Central memory CD8-positive, alpha-beta T cell (primary cell): ENCODE data around the gene GSE1.

Source experiments
- ATAC-seq: fragments of 150-1000 bp; cut with Tn5 transposase; replicated peaks from 2 replicates; pipeline ENCODE4 v1.10.0; 2022; ENCODE audit warnings: mild to moderate bottlenecking, moderate FRiP score, moderate number of reproducible peaks; ENCODE audit not compliant: poor library complexity, severe bottlenecking; ENCODE audit errors: extremely low read depth
- DNase-seq, 2 donors: peaks; one replicate each; pipeline ENCODE4 v3.0.0; 2021; ENCODE audit warnings: low spot score in 2 of 2
- H3K27ac Mint-ChIP-seq: one replicate; pipeline ENCODE4 v1.8.0; 2022; ENCODE audit warnings: low read depth, mild to moderate bottlenecking, moderate library complexity, mixed read lengths
- H3K27me3 Mint-ChIP-seq: one replicate; pipeline ENCODE4 v1.8.0; 2022; ENCODE audit warnings: mixed read lengths
- H3K36me3 Mint-ChIP-seq: one replicate; pipeline ENCODE4 v1.8.0; 2022; ENCODE audit warnings: mild to moderate bottlenecking, moderate library complexity, mixed read lengths; ENCODE audit not compliant: insufficient read depth
- H3K4me1 Mint-ChIP-seq: one replicate; pipeline ENCODE4 v1.8.0; 2022; ENCODE audit warnings: mixed read lengths
- H3K4me3 Mint-ChIP-seq: one replicate; pipeline ENCODE4 v1.8.0; 2022; ENCODE audit warnings: mild to moderate bottlenecking, moderate library complexity, mixed read lengths
- H3K9me3 Mint-ChIP-seq: one replicate; pipeline ENCODE4 v1.8.0; 2022; ENCODE audit warnings: mixed read lengths

GSE1 gene

GRCh38 chr16:85600530-85601271 lies 12.4 kb upstream of the GSE1 start:
- peaks cover 68% of the 10 kb centered on the region for H3K4me1 Mint-ChIP-seq
- DNase-seq (no peak), ATAC-seq (no peak)
- no peaks in the 10 kb centered on the region for H3K27me3 Mint-ChIP-seq
- peaks cover 16% of the 10 kb centered on the region for H3K36me3 Mint-ChIP-seq
- no peak overlapping the region for H3K4me3 Mint-ChIP-seq
- H3K27ac Mint-ChIP-seq = no peak overlapping the region
- H3K9me3 Mint-ChIP-seq = no peaks in the 10 kb centered on the region

GRCh38 chr16:85601272-85601639 lies 11.9 kb upstream of the GSE1 start:
- ATAC-seq = no peak
- H3K36me3 Mint-ChIP-seq = peaks cover 15% of the 10 kb centered on the region
- no peaks in the 10 kb centered on the region for H3K27me3 Mint-ChIP-seq

GRCh38 chr16:85601730-85602401 lies 11.3 kb upstream of the GSE1 start:
- ATAC-seq (no peak), DNase-seq (no peak)
- H3K27ac Mint-ChIP-seq = peak overlapping the region; percentile 19

More at GRCh38 chr16:85601272-85601639, 11.9 kb upstream of the GSE1 start:
- H3K27ac Mint-ChIP-seq = peak overlapping the region; percentile 19
- H3K4me3 Mint-ChIP-seq = no peak overlapping the region
- H3K4me1 Mint-ChIP-seq = peaks cover 67% of the 10 kb centered on the region
- no peaks in the 10 kb centered on the region for H3K9me3 Mint-ChIP-seq
- no peak for DNase-seq

GRCh38 chr16:85602402-85603202 lies 10.5 kb upstream of the GSE1 start:
- ATAC-seq (no peak), DNase-seq (no peak)
- H3K4me1 Mint-ChIP-seq = peaks cover 63% of the 10 kb centered on the region
- no peaks in the 10 kb centered on the region for H3K9me3 Mint-ChIP-seq
- H3K27ac Mint-ChIP-seq = no peak overlapping the region
- H3K36me3 Mint-ChIP-seq = peaks cover 9% of the 10 kb centered on the region
- H3K27me3 Mint-ChIP-seq = no peaks in the 10 kb centered on the region
- H3K4me3 Mint-ChIP-seq = no peak overlapping the region

More at GRCh38 chr16:85601730-85602401, 11.3 kb upstream of the GSE1 start:
- no peaks in the 10 kb centered on the region for H3K27me3 Mint-ChIP-seq
- no peaks in the 10 kb centered on the region for H3K9me3 Mint-ChIP-seq
- peaks cover 65% of the 10 kb centered on the region for H3K4me1 Mint-ChIP-seq
- H3K4me3 Mint-ChIP-seq = no peak overlapping the region
- peaks cover 12% of the 10 kb centered on the region for H3K36me3 Mint-ChIP-seq

- no peaks in the 10 kb centered on the region for H3K9me3 Mint-ChIP-seq
- no peak overlapping the region for H3K4me3 Mint-ChIP-seq
- H3K27me3 Mint-ChIP-seq = no peaks in the 10 kb centered on the region
- peaks cover 7% of the 10 kb centered on the region for H3K36me3 Mint-ChIP-seq
- DNase-seq (no peak), ATAC-seq (no peak)
- H3K27ac Mint-ChIP-seq = no peak overlapping the region
- peaks cover 61% of the 10 kb centered on the region for H3K4me1 Mint-ChIP-seq
Measured at GRCh38 chr16:85603203-85603755, 9.8 kb upstream of the GSE1 start.

GRCh38 chr16:85604145-85604705 lies 8.9 kb upstream of the GSE1 start:
- no peak for DNase-seq
- H3K4me3 Mint-ChIP-seq = no peak overlapping the region
- no peak for ATAC-seq
- peaks cover 6% of the 10 kb centered on the region for H3K36me3 Mint-ChIP-seq
- H3K9me3 Mint-ChIP-seq = no peaks in the 10 kb centered on the region
- H3K27me3 Mint-ChIP-seq = no peaks in the 10 kb centered on the region
- H3K27ac Mint-ChIP-seq = no peak overlapping the region
- peaks cover 60% of the 10 kb centered on the region for H3K4me1 Mint-ChIP-seq

- Mint-ChIP-seq H3K4me3 (peak overlapping the region; percentile 16), H3K4me1 (peaks cover 60% of the 10 kb centered on the region), H3K9me3 (no peaks in the 10 kb centered on the region), H3K36me3 (peaks cover 9% of the 10 kb centered on the region), H3K27ac (no peak overlapping the region), H3K27me3 (no peaks in the 10 kb centered on the region)
- no peak for ATAC-seq
- no peak for DNase-seq
Measured at GRCh38 chr16:85605051-85605911, 7.8 kb upstream of the GSE1 start.

GRCh38 chr16:85605912-85606841 lies 6.9 kb upstream of the GSE1 start:
- no peaks in the 10 kb centered on the region for H3K27me3 Mint-ChIP-seq
- ATAC-seq = no peak
- DNase-seq = no peak
- H3K4me1 Mint-ChIP-seq = peaks cover 58% of the 10 kb centered on the region
- H3K27ac Mint-ChIP-seq = no peak overlapping the region
- no peak overlapping the region for H3K4me3 Mint-ChIP-seq
- peaks cover 8% of the 10 kb centered on the region for H3K36me3 Mint-ChIP-seq
- no peaks in the 10 kb centered on the region for H3K9me3 Mint-ChIP-seq

- H3K36me3 Mint-ChIP-seq = peaks cover 8% of the 10 kb centered on the region
- no peak overlapping the region for H3K27ac Mint-ChIP-seq
- ATAC-seq (no peak), DNase-seq (no peak)
- H3K4me3 Mint-ChIP-seq = no peak overlapping the region
- peaks cover 50% of the 10 kb centered on the region for H3K4me1 Mint-ChIP-seq
- H3K9me3 Mint-ChIP-seq = no peaks in the 10 kb centered on the region
- H3K27me3 Mint-ChIP-seq = no peaks in the 10 kb centered on the region
Measured at GRCh38 chr16:85606904-85607303, 6.2 kb upstream of the GSE1 start.

- DNase-seq (no peak), ATAC-seq (no peak)
- H3K4me3 Mint-ChIP-seq = no peak overlapping the region
- H3K36me3 Mint-ChIP-seq = peaks cover 6% of the 10 kb centered on the region
- peaks cover 49% of the 10 kb centered on the region for H3K4me1 Mint-ChIP-seq
- no peaks in the 10 kb centered on the region for H3K27me3 Mint-ChIP-seq
- no peaks in the 10 kb centered on the region for H3K9me3 Mint-ChIP-seq
- H3K27ac Mint-ChIP-seq = no peak overlapping the region
Measured at GRCh38 chr16:85607321-85607765, 5.8 kb upstream of the GSE1 start.
